ENCODE data around the gene PPP1R13B.

Gene PPP1R13B

DNA sequence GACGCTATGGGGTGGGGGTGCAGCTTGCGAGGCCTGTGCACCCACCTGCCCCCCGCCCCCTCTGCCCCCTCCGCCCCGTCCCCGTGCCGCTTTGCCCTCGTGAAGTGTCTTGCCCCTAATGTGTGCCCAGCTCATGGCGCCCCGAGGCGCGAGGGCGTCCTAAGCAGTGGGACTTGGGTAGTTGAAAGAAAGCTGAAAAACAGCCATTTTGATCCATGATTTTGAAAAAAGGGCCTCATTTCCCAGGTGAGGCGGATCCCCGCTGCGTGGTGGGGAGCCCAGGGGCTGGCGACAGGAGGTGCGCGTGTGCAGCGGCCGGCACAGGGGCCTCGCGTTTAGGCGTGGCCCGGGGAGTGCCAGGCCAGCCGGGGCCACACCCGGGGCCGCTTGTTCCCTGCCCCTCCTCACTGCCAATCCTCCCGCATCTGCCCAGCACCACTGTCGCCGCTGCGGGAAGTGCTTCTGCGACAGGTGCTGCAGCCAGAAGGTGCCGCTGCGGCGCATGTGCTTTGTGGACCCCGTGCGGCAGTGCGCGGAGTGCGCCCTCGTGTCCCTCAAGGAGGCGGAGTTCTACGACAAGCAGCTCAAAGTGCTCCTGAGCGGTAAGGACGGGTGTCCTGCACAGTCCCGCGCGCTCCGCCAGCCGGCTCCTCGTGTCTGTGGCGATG is 119.9 kb downstream of the PPP1R13B start:
- DNase-seq: no peak

DNA sequence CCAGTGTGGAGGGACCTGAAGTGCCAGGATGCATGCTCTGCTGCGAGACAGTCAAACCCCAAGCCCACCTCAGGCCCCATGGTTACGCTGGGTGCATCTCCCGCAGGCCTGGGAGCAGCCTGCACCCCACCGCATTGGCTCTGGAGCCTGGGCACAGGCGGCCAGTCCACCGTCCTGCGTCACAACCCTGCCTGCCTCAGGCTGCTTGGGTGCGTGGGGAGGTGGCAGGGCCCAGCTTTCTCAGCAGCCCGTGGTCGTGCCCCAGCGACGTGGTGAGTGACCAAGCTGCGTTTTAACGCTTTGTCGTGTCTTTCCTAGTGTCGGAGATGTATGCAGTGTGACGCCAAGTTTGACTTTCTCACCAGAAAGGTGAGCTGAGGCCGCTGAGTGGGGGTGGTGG is 120.9 kb downstream of the PPP1R13B start:
- DNase-seq: no peak

DNA sequence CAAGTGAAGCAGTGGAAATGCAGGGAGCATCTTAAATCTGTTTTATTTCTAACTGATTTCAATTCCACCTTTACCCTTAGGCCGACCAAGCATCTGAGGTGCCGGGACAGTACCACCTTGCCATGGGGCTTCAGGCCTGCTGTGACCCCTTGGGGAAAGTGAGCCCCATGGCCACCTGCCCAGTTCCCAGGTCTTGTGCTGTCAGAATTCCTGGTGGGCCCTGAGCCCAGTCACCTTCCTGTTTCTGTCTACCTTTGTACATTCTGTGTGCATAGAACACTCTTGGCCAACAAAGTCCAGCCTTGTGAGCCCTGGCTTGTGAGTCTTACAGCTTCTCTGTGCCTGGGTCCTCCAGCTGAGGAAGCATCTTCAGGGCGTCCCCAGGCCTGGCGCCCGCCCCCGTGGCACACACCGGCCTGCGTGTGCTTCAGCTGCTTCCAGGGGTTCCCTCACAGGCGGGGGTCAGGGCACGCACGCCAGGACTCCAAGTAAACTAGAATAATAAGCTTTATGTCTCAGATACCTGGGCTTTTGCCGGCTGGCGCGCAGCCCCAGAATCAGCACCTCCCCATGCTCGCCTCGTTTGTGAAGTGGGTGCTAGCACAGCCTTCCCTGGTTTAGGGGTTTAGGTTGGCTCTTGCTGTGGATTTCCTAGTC is 121.5 kb downstream of the PPP1R13B start:
- no peak for DNase-seq

DNA sequence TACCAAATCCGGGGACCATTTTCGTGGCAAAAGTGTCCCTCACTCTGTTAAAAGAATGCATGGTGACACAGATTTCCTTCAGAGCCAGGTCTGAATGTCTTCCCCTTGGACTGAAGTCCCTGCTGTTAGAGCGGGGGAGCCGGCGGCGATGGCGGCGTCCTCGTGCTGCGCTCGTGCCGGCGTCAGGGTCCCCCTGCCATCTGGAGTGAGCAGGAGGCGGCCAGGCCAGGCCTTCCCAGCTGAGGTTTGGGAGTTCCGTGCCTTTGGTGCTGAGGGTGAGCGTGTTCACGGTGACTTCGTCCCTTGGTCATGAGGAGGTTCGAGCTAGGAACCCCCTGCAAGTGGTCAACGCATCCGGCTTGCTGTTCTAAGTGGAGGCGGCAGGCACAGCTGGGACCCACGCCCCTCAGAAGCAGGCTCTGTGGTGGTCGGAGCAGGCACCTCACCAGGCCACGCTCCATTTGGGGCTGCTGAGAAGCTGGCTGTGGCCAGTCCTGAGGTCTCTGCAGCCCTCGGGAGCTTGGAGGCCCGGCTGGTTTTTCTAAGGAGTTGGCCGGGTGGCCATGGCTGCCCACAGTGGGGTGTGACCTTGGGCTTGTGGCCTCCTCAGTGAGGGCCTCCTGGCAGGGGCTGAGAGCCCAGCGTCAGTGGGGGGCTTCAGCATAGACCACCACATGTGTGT is 122.2 kb downstream of the PPP1R13B start:
- DNase-seq: no peak

DNA sequence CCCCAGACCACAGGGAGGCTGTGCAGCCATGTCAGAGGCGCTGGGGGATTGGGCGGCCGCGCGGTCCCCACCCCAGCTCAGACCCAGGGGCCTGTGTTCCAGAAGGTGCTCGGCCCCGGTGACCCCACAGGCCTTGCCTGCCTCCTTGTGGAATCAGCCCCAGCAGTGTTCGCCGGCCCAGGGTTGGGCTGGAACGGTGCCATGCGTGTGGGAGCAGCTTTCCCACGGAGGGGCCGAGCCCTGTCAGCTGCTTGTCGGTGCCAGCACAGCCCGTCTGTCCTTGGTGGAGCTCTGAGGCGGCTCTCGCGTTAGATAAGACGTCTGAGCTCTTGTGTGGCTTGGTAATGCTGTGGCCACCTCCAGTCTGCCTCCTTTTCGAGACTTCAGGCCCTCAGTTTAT is 123.3 kb downstream of the PPP1R13B start:
- DNase-seq: no peak

DNA sequence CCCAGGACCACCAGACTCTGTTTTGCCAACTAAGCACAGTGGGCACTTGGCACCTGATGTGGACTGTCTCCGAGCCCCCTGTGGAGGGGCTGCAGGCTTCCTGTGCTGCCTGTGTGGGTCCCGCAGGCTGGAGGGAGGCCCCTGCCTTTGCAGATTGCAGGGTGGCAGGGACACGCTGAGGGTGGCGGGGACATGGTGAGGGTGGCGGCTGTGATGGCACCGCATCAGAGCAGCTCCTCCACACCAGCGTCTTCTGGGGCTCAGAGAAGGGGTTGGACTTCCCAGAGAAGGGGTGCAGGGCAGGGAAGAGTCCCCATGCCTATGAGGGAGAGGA is 123.7 kb downstream of the PPP1R13B start:
- DNase-seq: no peak

DNA sequence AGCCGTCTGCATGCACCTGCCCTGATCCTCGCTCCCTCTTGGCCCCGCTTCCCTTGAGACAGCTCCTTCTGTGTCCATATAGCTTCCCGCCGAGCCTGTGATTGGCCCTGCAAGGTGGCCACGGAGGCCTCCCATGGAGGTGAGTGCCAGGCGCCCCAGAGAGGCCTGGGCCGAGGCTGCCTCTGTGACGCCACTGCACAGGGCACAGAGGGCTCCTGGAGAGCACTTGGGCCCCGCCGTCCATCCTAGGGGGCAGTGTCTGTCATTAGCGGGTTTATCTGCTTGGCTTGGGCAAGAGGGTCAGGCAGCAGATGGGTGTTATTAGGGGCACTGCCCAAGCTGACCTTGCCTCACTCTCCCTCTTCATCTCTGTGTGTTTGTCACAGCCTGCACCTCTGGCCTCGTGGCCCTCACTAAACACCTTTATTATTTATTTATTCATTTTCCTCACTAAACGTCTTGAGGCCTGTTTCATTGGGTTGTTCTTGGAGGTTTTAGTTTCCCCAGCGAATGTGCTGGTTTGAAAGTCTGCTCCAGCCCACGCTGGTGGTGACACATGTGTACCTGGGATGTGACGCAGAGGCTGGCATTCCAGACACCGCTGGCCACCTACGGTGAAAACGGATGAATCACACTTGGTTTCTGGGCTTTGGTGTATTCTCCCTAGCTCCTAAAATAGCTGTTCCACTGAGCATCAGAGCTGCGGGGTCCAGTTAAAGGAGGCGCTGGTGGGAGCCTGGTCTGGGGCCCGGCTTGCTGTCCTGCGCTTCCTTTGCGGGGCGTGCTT is 125.8 kb downstream of the PPP1R13B start:
- DNase-seq: no peak

DNA sequence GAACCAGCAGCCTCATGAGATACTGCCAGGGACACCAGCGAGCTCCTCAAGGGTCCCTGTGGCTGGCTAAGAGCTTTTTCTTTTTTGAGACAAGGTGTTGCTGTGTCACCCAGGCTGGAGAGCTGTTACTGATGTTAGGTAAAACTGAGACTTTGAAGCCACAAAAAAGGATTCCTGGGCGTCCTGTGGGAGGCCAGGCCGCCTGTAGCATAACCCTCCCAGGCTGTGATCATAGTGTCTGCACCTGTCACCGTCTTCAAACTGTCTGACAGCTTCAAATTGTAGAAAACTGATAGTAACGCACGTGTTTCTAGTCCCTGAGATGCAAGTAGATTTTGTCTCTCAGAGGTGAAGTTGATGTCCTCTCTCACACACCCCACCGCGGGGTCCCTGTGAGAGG is 127.6 kb downstream of the PPP1R13B start:
- no peak for DNase-seq

DNA sequence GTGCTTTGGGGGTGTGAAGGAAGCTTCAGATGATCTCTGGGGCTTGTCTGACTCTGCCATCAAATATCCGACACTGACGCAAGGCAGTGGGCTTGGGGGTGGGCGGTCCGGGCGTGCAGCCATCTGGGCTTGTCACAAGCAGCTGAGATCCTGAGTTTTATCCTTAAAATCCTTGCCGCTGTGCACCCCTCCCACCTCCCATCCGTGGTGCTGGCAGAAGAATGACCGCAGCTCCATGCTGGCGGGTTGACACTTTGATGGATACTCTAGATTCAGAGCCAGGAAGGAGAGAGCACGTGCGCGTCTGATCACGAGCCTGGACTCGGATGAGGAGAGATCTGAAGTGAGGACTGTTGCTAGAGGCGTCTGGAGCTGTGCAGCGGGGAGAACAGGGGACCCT is 128.8 kb downstream of the PPP1R13B start:
- DNase-seq: no peak

DNA sequence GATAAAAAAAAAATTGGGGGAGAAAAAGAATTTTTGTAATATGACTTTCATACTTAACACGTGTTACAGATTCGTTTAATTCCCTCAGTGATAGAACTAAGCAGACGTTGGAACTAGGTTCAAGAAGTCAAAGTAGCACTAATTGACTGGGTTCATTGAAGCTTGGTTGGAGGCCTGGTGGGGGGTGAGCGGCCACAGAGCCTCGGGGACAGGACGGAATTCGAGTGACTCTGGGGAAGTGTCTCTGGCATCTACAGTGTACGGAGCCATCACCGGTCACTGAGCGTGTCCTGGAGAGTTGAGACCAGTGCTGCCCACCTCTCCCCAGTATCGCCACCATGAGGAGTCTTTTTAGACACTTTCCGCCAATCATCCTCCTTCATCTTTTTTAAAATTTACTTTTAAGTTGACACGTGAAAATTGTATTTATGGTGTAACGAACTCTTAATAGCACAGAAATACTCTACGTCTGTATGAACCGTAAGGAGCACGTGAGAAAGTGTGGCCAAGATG is 130.4 kb downstream of the PPP1R13B start:
- no peak for DNase-seq

DNA sequence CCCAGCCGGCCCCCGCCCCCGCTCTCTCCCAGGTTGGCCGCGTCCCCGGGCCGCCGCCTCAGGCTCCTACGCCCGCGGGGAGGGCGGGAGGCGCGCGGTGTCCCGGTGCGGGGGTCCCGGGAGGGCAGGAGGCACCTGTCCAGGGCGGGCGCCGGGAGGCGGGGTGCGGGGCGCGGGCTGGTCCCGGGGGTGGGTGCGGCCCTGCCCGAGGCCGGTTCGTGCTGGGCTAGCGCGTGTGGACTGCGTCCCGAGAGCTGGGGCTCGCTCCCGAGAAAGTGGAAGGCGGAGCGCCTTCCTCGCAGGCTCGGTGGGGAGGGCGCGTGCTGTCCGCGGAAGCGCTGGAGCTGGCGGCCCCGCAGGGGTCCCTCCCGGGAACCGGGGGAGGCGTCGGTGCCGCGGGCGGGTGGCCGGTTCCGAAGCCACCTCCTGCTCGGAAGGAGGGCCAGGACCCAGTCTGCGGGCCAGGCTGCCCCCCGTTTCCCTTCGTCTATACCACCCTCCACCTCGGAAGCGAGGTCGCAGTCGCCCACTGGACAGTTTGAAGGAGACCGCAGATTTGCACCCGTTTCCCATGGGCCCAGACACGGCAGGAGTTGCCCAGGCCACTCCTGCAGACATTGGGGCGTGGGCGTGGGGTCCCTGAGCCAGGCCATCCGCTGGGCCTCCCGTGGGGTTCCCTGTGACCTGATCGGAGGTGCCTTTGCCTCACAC is 131.1 kb downstream of the PPP1R13B start:
- DNase-seq: peak; percentile 9

DNA sequence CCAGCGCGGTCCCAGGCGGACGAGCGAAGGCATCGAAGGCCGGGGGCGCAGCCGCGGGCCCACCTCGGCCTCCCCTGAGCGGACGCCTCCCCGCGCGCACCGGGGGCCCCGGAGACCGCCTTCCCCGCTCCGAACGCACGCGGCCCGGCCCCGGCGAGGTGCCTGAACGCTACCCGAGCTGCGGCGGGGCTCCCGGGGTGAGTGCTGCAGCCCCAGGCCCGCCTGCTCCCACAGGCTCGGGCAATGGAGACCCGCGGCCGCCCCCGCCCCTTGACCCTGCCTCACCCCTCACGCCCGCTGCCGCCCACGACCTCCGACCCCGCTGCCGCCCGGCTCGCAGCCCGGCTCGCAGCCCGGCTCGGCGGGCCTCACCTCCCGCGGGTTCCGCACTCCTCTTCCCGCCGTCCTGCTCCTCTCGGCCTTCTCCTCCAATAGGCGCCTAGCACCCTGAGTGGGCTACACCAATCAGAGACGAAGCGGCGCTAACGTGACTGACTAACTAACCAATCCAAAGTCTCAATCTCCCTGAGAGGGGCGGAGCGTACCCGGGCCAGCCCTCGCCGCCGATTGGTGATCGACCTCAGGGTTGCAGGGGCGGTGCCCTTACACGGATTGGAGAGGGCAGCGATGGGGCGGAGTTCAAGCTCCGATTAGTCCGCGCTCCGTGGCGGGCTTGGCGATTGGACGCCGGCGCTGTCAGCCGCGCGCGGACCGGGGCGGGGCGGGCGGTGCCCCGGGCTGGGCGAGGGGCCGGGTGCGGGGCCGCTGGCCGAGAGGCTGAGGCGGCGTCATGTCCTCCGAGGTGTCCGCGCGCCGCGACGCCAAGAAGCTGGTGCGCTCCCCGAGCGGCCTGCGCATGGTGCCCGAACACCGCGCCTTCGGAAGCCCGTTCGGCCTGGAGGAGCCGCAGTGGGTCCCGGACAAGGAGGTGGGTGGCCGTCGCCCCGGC is 132.0 kb downstream of the PPP1R13B start, which contains the start of the genes XRCC3 and ZFYVE21:
Gene XRCC3, minus strand, starts transcription at position 400 of the 949 bp plus-strand sequence. CDS start 4,364 bp downstream, outside the sequence.
Gene ZFYVE21, plus strand, starts transcription at position 759 of the 949 bp plus-strand sequence. Its CDS starts 32 bp downstream, at position 791.
- DNase-seq: peak; percentile 100

DNA sequence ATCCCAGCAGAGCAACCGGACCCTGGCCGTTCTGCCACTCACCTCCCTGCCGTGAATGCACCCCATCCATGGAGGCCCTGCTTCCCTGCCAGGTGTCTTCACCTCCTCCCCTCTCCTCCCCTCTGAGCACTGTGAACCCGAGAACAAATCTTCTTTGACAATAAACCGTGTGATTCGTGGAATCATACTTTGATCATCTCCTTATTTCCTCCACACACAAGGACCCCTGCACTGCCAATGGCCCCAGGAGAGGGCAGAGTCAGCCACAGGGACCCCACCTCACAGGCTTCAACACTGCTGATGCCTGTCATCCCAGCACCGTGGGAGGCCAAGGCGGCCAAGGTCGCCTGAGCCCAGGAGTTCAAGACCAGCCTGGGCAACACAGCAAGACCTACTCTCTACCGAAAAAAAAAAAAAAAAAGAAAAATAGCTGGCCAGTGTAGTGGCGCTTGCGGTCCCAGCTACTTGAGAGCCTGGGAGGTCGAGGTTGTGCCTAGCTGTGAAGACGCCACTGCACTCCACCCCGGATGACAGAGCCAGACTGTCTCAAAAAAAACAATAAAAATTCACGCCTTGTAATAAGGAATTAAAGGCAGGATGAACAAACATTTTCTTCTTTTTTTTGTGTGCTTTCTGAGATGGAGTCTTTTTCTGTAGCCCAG is 133.2 kb downstream of the PPP1R13B start:
- no peak for DNase-seq

DNA sequence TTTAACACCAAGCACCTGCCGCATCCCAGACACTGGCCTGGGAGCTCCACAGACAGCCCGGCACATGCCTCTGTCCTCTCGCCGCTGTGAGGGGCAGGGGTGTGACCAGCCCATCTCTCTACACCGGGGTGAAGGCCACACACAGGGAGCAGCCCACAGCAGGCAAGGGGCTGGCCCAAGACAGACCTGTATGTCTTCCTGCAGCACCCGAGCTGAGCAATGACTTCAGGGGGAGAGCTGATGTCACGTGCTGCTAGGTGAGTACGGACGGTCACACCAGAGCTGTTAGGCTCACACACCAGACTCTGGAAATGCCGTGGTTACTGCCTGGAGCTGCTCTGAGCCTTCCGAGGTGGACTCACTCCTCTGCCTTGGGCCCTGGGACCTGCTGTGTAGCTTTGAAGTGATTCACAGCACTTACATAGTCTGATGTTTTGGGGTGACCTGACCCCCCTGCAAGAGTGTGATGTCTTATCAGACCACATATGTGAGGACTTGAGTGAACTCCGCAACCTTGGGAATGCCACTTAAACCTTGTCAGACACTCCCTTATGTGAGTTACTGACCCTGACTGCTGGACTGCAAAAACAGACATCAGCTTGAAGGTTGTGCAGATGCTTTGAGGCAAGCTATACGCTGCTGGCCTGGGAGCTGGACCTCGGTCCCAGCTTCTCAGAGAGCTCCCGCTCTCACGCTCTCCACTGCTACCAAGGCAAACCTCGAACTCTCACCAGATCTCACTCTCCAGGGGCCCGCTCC is 133.9 kb downstream of the PPP1R13B start:
- no peak for DNase-seq

DNA sequence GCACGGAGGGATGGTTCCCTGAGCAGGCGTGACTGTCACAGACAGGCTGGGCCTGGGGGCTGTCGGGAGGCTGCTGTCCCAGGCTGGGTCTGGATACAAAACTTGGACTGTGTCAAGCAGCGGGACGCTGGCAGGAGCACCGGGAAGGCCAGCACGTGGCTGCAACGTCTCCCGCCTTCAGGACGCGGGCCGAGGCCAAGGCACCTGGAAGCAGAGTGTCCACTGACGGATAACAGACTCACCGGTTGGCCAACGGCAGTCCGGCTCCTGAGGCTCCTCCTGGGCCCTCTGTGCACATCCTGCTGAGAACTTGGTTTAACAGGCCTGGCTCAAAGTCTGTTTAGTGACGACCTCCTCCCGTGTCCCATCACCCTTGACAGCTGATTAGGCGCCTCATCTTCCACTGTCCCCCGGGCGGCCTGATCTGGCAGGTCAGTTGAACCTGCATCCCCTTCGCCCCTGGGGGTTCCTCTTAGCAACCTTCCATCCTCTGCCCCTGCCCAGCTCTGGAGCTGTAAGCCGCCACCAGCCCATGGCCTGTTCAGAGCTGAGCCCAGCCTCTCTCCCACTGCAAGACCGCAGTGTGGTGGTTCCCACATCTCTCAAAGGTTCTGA is 134.6 kb downstream of the PPP1R13B start:
- DNase-seq: no peak

DNA sequence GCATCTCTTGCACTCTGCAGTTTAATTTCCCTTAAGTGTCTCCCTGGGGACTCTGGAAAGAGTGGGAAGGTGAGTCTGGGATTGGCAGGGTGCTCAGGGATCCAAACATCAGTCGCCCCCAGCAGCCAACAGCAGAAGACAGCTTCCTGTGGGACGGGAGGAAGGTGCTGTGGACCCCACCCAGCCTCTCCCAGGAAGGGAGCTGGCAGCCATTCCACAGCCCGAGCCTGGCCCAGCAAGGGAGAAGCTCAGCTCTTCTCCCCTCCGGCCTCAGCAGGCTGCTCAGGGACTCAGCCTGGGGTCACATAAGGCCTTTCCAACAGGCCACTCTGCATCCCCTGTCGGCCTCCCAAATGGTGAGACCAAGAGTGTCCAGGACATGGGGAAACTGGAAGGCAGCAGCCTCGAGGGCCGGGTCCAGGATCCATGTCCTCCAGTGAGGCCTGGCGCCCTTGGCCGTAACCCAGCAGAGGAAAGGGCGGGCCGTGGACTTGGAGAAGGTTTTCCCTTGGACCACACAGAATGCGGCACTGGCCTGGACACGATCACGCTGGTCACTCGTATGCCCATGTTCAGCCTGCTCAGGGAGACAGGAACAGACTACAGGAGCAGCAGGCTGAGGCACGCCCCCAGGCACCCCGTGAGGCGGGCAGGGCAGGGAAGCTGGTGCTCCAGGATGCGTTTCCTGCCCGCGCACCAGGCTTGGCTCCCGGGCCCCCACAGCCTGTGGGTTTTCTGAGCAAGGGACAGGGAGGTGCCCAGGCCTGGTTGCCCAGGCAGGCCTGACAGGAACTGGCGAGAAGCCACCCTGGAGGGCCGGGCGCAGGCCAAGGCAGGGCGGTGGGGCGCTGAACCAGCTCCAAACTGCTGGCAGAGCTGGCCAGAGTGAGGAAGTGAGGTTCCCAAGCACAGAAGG is 135.6 kb downstream of the PPP1R13B start:
- no peak for DNase-seq

DNA sequence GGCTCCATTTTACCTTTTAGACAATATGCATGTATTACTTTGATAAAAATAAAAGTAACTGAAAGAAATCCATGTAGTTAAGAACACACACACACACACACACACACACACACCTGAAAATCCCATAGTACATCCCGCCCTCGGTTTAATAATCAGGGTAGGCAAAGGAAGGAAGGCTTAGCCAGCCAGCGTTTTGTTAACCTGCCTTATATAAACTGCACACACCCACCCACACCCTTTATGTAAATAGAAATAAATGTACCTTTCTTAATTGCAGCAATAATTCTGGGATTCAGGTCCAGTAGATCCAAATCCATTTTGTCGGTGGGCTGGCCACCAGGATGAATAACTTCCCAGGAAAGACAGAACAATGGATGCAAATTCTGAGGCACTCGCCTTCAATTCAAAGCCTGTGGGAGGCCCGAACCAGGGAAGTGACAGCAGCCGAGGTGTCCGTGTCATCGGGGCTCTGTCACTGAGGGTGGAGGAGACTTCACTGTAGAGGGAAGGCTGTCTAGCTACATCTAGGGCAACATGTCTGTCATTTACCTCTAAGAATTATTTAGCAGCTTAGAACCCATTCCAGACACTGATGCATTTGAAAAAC is 136.5 kb downstream of the PPP1R13B start:
- no peak for DNase-seq

DNA sequence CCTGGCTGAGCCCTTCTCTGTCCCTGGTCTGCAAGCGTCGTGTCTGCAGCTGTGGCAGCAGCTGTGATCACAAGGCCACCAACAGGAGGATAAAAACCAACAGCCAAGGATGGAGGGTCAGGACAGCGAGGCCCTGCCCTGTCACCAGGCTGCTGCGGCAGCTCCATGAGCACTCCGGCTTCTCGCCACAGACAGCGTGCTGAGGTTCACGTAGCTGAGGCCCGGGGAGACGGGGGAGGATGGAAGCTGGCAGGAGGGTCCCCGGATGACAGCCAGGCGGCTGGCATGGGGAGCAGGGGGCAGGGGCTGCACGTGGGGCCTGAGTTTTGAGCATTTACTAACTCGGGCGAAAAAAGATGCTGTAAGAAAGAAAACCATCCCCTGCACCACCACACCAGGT is 137.6 kb downstream of the PPP1R13B start:
- DNase-seq: no peak

All from CD4-positive, alpha-beta T cell treated with Interleukin-10 for 1 hour (primary cell).